Fibroblast of pulmonary artery (primary cell): ENCODE results near the gene C2orf68.

Experiments
- DNase-seq: peaks from one replicate; pipeline ENCODE4 v3.0.0-alpha.2; 2010; ENCODE audit warnings: low read depth
- H3K4me3 ChIP-seq: replicated peaks from 2 replicates; pipeline ENCODE4 v1.5.1; 2011; ENCODE audit warnings: low read depth, mild to moderate bottlenecking, control low read depth, low read length, moderate library complexity
- CTCF ChIP-seq: IDR thresholded peaks from 2 replicates; pipeline ENCODE4 v1.5.1; 2011; ENCODE audit warnings: mild to moderate bottlenecking, control low read depth, low read length, inconsistent platforms; ENCODE audit errors: missing control alignments

The C2orf68 gene

GRCh38 chr2:85584857-85585780 lies 26.7 kb downstream of the C2orf68 start:
- peak overlapping the region; percentile 57 for H3K4me3 ChIP-seq
- TF ChIP-seq CTCF = no peak
- DNase-seq = peak; percentile 68

- peak within 1 kb of the TSS; percentile 57 for H3K4me3 ChIP-seq
- no peak for TF ChIP-seq CTCF
- no peak for DNase-seq
These were observed 27.5 kb downstream of the C2orf68 start, which contains the start of gene VAMP5 for GRCh38 chr2:85584354-85584856. Gene VAMP5, plus strand, starts transcription at chr2:85584431. Its CDS starts 60 bp downstream, at chr2:85584491.

GRCh38 chr2:85583667-85584353 lies 28.1 kb downstream of the C2orf68 start:
- DNase-seq = no peak
- TF ChIP-seq CTCF = no peak
- peak overlapping the region; percentile 57 for H3K4me3 ChIP-seq

- no peak for TF ChIP-seq CTCF
- H3K4me3 ChIP-seq = no peak overlapping the region
- no peak for DNase-seq
These were observed 29.4 kb downstream of the C2orf68 start for GRCh38 chr2:85582492-85582891.

- no peak overlapping the region for H3K4me3 ChIP-seq
- no peak for DNase-seq
- no peak for TF ChIP-seq CTCF
These were observed 31.7 kb downstream of the C2orf68 start for GRCh38 chr2:85580206-85580605.

- TF ChIP-seq CTCF = no peak
- no peak overlapping the region for H3K4me3 ChIP-seq
- no peak for DNase-seq
These were observed 32.5 kb downstream of the C2orf68 start for GRCh38 chr2:85579266-85579935.
